Endometrial microvascular endothelial cells (primary cell): ENCODE measurements around the gene PTGDS. TPM values are rescaled to one million over a fixed set of nuclear protein-coding genes. Genes with fewer than 3 reads are reported as not detected.

Experiments
- in situ Hi-C: cut with HindIII; loops from 2 replicates; pipeline ENCODE4 v1.10.0; 2017; ENCODE audit warnings: low sequenced_read_pairs, low pct_unique_long_range_greater_than_20kb; ENCODE audit errors: inconsistent ontology term
- total RNA-seq: library from RNA; depleted of rRNA; stranded (reverse); fragments of >200 nt; gene quantifications from one replicate; pipeline ENCODE4 v1.2.3, GENCODE V29; 2015; ENCODE audit errors: inconsistent ontology term

Gene PTGDS
- total RNA-seq, 1 donor from 2014 or later: not detected

DNA sequence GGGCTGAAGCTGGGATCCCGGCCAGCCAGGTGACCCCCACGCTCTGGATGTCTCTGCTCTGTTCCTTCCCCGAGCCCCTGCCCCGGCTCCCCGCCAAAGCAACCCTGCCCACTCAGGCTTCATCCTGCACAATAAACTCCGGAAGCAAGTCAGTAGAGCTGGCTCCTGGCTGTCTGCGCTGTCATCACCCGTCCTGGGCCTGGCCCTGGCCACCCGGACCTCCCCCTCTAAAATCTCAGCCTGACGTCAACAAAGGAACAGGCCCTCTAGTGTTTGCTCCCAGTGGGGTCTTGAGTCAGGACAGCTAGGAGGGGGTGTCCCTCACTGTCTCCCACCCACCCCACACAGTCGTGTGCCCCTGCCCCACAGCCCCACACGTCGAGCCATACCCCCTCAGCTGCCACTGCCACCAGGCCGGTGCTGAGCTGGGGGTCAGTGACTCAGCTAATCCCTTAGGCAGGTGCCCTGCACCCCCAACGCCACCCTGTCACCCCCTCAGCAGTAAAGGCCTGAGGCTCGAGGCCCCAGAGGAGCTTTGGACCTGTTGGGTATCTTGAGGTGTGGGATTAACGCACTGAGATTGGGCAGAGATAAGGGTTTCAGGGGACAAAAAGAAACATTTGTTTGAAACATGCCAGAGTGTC, 4.4 kb downstream of the PTGDS start:
- in situ Hi-C loops: no loop called here

DNA sequence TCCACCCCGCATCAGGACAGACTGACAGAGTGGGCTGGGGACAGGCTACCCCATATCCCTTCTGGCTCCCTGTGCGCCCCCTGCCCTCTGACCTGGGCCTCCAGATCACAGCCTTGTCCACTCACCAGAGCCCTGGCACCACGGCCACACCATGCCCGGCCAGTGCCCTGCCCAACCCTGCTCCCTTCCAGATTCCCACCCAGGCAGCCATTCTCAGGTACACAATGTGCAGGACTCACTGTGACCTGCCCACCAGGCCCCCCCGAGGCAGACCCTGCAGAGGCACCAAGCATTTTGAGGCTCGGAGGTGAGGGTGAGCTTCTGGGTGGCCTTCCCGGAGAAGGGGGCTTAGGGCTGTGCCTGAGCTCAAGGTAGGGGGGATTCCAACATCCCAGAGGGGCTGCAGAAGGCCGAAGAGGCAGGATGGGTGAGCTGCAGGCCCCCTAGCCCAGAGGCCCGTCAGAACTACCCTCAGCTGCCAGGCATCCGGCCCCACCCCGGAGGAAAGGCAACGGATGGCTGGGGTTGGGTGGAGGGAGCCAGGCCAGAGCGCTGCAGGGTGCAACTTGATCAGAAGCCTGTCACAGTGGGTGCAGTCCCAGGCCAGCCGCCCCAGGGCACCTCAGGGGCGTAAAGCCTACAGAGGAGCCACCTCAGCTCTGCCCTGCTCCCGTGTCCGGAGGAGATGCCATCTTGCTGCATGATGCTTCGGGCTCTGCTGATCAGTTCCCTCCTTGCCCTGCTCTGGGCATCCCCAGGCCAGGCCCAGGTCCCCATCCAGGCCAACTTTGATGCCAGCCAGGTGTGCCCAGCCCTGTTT, 5.1 kb downstream of the PTGDS start, which contains the start of gene LCNL1:
Gene LCNL1 (plus strand): TSS at position 762 of the 820 bp plus-strand sequence. CDS start 594 bp downstream, outside the sequence.
- in situ Hi-C loops: no loop called here

DNA sequence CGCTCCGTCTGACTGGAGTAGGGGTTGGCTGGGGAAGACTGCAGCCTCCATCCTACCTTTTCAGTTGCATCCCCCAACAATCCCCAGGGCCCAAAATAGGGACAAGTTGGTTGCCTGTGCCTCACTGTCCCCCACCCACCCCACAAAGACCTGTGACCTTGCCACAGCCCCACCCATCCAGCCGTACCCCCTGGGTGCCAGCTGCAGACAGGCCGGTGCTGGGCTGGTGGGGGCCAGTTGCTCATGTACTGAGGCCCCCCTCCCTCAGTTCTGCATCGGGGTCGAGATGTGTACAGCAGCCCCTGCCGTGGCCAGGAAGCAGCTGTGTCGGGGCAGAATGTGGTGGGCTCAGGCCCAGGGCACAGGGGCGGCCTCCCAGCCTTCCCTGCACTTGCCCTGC, 5.9 kb downstream of the PTGDS start:
- in situ Hi-C loops: no loop called here

DNA sequence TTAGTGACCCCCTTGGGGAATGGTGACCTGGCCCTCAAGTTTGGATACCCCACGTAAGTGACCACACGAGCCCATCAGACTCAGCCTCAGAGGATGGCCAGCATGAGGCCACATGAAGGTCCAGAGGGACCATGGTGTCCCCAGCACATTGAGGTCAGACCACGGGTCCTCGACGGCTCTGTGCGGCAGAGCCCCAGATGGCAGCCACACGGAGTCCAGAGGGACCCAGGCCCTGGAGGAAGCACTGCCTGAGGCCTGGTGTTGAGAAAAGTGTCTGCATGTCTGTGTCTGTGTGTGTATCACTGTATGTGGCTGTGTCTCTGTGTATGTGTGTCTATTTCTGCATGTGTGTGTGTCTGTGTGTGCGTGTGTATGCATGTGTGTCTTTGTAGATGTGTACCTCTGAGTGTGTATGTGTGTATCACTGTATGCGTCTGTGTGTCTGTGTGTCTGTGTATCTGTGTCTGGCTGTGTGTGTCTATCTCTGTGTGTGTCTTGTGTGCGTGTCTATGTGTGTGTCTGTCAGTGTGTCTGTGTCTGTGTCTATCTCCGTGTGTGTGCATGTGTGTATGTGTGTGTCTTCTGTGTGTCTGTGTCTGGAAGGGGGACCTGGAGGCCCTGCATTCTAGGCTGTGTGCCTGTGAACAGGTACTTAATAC, 6.5 kb downstream of the PTGDS start:
- in situ Hi-C loops: no loop called here

DNA sequence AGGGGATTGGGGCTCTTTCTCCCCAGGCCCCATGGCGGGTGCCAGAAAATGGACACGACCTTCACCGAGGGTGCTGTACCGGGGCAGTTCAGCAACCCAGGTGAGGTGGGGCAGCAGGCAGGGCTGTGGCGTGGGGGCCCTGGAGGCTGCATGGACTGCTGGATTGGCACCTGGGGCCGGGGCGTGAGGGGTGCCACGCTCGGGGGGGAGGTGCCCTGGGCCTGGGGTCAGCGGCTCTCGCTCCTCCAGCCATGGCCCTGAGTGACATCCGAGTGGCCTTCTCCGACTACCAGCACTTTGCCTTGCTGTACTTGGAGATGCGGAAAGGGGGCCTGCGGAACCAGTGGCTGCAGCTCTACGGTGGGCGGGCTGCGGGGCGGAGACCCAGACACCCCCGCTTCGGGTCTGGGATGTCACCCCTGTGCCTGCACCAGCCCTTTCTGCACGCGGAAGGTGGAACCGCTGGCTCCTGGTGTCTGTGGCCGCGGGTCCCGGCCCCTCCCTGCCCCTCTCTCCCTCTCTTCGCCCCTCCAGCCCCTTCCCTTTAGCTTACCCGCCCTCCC, 7.2 kb downstream of the PTGDS start:
- in situ Hi-C loops: no loop called here

DNA sequence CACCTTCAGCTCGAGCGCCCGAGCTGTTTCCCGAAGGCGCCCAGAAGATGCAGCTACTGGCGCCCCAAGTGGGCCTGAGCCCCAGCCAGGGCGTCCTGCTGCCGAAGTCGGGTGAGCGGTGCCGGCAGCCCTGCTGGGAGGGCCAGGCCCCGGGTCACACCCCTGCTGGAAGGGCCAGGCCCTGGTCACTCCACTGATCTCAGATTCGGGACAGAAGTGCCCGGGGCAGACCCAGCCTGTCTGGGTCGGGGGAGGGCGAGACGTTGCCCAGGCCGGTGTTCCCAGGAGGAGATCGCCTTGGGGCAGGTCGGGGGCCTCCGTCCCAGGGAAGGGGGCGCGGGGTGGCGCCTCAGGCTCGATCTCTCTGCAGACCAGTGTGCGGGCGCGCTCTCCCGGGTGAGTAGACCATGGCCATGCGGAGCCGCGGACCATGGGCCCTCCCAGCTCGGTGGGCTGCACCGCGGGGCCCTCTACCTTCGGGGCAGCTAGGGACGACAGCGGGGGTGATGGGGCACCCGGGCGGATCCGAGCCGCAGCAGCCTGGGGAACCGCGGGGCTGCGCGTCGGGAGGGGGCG, 7.8 kb downstream of the PTGDS start:
- in situ Hi-C loops: no loop called here

DNA sequence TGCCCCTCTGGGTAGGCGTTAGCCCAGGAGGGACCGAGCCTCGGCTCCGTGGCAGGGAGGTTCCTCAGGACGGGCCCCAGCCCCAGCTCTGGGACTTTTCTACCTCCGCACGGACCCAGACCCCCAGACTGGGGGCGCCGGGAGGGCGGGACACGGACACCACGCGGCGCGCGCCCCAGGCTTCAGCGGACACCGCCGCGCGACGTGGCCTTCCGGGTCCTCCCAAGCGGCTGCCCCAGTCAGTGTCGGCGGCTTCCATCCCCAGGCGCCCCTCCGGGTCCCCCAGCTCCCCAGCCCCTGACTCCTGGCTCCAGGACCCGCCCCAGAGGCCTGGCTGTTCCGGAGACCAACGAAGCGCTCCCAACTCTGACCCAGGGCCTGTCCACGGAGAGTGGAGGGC, 8.5 kb downstream of the PTGDS start:
- in situ Hi-C loops: no loop called here

DNA sequence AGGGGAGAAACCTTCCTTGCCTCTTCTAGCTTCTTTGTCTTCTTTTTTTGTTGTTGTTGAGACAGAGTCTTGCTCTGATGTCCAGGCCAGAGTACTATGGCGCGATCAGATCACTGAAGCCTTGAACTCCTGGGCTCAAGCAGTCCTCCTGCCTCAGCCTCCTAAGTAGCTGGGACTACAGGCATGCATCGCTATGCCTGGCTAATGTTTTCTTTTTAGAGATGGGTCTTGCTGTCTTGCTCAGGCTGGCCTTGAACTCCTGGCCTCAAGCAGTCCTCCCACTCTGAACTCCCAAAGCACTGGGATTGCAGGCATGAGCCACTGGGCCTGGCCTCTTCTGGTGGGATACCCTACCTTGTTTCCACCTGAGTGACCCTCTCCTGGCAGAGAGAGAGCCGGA, 11.6 kb downstream of the PTGDS start:
- in situ Hi-C loops: no loop called here

DNA sequence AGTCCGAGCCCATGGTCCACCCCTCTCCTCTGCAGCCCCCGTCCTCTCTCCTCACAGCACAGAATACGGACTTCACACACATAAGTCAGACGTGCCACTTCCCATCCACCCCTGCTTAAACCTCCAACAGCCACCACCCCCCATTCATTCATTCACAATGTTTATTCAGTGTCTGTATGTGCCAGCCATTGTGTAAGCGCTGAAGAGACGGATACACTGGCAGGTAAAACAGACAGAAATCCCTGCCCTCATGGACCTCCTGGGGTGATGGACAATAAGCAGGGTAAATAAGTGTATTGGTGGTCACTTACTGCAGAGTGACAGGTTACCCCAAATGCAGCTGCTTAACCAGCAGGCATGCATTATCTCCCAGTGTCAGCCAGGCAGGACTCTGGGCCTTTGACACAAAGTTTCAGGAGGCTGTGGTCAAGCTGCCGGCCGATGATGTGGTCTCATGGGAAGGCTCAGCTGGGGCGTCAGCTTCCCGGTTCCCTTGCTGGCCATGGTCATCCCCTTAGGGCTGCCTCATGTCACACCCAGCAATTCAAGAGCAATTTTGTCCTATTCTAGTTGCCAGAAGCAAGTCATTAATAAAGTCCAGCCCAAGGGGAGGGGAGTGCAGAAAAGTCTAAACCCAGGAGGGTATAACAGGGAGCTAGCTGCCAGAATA, 13.1 kb downstream of the PTGDS start:
- in situ Hi-C loops: no loop called here

DNA sequence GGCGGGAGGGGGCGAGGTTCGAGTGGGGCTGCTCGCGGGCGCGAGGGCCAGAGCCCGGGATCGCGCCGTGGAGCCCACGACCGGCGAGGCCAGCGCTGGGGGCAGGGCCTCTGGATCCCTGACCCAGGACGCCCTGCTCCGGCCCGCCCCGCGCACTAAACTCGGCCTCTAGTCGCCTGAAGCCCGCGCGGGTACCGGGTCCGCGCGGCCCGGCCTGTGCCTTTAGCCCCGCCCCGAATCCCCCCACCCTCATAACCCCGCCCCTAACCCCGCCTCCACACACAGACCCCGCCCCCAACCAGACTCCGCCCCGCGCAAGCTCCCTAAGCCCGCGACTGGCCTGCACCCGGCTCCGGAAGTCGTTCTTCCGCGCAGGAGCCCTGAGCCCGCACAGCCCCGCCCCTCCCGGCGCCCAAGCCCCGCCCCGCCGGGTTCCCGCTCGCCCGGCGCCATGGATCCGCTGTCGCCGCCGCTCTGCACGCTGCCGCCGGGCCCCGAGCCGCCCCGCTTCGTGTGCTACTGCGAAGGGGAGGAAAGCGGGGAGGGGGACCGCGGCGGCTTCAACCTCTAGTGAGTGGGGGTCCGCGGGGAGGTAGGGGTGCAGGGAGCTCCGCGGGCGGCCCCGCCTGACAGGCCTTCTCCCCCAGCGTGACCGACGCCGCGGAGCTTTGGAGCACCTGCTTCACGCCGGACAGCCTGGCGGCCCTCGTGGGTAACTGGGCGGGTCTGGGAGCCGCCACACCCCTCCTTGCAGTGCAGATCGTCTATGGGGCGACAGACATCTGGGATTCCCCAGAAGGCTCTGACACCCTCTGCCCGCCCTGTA, 14.9 kb downstream of the PTGDS start, which contains the start of gene PAXX:
Gene PAXX (plus strand): TSS at position 430 of the 826 bp plus-strand sequence. CDS start 22 bp downstream, at position 452.
- in situ Hi-C loops: no loop called here

DNA sequence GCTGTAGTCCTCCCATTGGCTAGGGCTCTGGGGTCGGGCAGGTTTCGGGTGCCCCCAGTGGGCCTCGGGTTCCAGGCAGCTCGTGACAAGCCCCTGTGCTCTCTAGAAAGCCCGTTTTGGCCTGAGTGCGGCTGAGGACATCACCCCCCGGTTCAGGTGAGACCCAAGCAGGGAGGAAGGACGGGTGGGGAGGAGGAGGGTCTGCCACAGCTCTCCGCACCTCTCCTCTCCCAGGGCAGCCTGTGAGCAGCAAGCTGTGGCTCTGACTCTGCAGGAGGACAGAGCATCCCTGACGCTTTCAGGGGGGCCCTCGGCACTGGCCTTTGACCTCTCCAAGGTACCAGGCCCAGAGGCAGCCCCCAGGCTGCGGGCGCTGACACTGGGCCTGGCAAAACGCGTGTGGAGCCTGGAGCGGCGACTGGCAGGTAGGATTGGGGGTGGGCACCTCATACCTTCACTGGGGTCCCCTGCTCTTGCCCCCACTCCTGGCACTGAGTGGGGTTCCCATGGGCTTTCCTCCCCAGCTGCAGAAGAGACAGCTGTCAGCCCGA, 15.6 kb downstream of the PTGDS start:
- in situ Hi-C loops: no loop called here

DNA sequence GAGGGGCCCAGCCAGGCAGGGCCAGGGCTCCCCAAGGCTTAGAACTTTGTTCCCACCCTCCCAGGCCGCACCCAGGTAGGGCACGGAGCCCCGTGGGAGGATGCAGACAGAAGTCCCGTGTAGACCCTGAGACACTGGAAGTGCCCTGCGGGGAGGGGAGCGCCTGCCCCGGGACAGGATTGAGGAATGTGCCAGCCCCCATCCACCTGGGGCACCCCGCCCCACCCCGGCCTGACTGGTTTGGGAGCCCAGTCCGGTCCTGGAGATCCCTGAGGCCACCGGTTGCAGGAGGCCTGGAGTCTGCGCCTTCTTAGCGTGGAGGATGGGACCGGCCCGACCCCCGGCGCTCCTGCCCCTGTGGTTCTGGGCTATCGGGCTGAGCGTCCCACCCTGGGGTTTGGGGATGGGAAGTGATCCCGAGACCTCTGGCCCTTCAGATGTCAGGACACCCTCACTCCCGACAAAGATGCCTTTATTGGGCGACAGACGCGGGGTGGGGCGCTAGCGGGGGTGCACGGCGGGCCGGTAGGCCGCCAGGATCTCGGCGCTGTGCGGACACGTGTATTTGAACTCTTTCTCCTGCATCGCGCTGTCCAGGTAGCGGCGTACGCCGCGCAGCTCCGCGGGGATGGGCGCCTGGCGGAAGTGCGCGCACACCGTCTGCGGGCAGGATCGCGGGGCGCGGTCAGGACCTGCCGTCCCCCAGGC, 17.0 kb downstream of the PTGDS start:
- in situ Hi-C loops: no loop called here

DNA sequence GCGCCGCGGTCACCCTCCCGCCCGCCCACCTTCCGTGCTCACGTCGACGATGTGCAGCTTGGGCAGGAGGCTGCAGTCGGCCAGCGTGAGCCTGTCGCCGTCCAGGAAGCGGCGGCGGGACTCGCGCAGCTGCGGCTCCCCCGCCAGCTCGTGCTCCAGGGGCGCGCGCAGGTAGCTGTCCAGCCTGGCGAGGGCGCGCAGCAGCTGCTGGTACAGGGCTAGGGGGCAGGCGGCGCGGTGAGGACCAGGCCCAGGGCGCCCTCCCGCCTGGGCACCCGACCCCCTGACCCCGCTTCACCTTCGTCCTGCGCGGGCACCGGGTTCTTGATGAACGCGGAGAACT, 17.6 kb downstream of the PTGDS start:
- in situ Hi-C loops: no loop called here

DNA sequence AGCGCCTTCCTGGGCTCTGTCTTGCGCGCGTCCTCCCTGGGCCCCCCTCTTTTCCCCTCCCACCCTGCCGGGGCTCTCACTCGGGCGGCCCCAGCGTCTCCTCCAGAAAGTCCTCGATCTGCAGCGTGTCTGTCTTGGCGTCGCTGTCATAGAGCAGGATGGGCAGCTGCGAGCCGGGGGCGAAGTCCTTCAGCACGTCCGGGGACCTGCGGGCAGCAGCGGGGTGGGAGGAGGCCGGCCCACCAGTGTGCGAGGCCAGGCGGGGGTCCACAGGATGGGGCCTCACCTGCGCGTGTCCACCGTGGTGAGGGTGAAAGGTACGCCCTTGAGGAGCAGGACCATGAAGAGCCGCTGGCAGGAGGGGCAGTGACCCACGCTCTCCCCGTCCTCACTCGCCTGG, 18.1 kb downstream of the PTGDS start:
- in situ Hi-C loops: no loop called here

DNA sequence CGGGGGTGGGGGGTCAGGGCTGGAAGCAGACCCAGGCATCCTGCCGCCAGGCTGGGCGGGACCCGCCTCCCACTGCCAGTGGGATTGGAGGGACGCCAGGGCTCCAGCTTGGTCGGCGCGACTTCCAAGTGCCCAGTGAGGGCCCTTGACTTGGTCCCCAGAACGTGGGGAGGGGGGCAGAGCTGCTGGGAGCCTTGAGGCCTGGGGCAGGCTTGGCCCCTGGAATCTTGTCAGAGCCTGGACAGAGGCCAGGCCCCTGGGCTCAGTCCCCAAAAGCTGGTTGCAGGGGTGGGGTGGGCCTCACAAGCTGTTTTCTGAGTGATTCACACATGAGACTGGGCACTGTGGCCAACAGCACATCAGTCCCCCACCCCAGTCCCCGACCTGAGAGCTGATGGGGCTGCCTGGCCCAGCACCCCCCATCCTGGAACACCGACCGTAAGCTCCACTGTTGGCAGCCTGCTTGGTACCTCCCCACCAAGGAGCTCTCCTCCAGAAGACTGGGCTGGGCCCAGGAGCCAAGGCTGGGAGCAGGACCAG, 18.5 kb downstream of the PTGDS start:
- in situ Hi-C loops: no loop called here

DNA sequence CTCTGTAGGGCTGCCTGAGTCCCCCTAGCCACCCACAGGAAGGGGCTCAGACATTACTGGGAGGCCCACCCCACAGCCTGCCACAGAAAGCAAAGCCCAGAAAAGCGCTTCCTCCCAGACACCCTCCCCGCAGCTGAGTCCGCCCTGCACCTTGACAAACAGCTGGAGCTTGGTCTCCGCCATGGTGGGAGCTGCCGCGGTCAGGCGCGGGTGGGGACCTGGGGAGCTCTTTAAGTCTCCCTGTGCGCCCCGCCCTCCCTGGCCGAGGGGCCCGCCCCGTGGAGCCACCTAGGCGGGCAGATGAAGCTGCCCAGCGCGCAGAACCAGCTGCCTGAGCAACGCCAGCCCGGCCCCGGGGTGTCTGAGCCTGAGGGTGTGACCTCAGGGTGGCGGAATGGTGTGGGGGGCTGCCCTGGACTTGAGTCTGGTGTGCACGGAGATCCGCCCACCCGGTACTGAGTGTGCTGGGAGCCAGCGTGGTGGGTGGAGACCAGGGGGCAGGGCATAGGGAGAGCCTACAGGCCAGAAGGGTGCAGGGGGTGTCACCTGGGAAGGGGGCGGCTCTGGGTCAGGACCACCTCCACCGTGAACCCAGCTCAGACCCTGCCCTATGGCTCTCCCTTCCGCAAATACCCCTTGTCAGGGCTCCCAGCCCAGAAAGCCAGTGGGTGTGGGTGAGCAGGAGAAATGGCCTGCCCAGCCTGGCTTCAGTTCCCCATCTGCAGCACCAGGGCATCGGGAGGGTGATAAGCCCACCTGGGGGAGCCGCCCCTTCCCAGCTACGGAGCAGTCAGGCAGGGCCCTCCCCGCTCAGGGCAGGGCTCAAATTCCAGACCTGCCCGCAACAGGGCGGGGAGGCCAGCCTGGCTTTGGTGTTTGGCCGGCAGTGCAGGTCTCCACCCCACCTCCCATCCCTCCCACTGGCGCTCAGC, 19.3 kb downstream of the PTGDS start, which contains the start of gene CLIC3:
Gene CLIC3 (minus strand): TSS at position 208 of the 932 bp plus-strand sequence. CDS start 25 bp downstream, at position 183.
- in situ Hi-C loops: no loop called here
